Adrenal gland (tissue), 5 donors: Measurements from ENCODE around the gene DNAJC11.
A peak's percentile ranks its signal among the peaks of the same experiment; 100 is the strongest.

ENCODE experiments used
- CTCF ChIP-seq, 6 experiments: fragments of 450-650 bp in 4 of 6; fragments of 200-600 bp in 2 of 6; sonication (generic) in 1 of 6; IDR thresholded peaks; 1 replicate in 5 of 6; 2 replicates in 1 of 6; pipeline versions ENCODE4 v1.5.1 to v1.8.0; 2016 to 2021; ENCODE audit warnings: antibody characterized with exemption in 6 of 6, mild to moderate bottlenecking in 2 of 6, moderate library complexity in 1 of 6
- POLR2A ChIP-seq, 2 donors: fragments of 450-650 bp; IDR thresholded peaks; one replicate each; pipeline ENCODE4 v1.6.1; 2017; ENCODE audit warnings: antibody characterized with exemption in 2 of 2, mild to moderate bottlenecking in 2 of 2, moderate library complexity in 1 of 2
- donor health status: DM: no; HTN: no; CAD: no.

GRCh38 chr1:6603238-6603914 is 98.2 kb downstream of the DNAJC11 start:
- TF ChIP-seq CTCF (IDR thresholded peaks at IDR 0.05) = no peak
- TF ChIP-seq POLR2A (IDR thresholded peaks at IDR 0.05) = peak in 1 of 2 donors; percentile 46
